T follicular helper cell (primary cell): ENCODE data around the gene NID2.

Experiments
- DNase-seq: peaks from one replicate; pipeline ENCODE4 v3.0.0-alpha.2; 2020; ENCODE audit warnings: low read depth

The NID2 gene

DNA sequence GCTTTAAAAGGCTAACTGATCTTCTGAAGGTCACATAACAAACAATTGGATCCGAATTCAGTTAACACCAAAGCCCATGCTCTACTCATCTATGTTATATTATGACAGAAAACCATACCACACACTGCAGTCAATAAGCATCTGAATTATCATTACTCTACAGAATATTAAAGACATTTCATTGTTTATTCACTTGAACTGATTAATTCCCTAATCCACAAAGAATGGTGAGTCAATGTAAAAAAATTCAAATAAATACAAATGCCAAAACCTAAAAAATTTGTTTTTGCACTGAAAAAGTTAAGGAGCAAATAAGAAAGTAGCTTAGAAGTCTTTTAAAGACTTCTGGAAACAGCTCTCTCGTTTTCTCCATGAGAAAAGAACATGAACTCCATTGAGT, 13.7 kb downstream of the NID2 start:
- no peak for DNase-seq

- no peak for DNase-seq
These were observed 14.2 kb downstream of the NID2 start for GRCh38 chr14:52054678-52055077.

DNA sequence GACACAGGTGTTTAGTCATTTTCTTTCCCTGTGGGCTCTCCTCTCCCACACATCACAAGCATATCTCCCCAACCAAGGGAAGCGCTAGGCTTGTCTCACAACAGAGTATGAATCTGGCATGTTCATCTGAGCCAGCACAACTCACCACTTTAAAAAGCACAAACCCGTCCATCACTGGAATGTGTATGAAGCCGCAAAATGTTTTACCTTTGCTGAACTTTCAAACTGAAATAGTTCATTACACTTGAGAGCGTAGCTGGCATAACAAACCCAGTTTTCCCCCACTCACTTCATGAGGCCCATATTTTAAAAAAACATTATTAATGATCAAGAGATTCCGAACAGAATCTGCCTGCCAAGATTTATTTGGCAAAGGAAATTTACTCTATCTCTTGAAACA, 15.8 kb downstream of the NID2 start:
- DNase-seq = no peak

DNA sequence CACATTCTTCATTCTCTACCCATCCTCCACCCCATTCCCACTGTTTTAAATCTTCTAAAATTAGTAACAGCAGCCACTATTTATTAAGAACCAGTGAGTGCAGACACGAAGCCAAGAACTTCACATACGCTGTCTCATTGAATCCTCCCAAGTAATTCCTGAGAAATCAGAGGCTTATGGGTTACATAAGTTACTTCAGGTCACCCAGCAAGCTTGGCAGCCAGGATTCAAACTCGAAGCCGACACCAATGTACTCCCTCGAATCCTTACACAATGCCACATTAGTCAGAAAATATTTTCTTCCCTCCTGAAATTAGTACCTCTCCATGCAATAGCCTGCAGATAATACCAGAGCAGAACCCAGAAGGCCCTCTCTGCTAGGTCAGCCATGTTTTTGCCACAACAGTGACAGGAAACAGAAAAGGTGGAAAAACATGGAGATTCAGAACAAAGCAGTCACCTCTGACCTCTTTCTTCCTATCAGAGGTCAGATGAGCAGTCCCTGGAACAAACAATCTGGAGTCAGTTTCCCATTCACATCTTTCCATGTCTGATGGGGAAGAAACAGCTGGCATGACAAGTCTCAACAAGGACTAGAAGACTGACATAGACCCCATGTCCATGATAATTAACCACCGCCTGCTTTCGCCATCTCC, 16.4 kb downstream of the NID2 start:
- no peak for DNase-seq

DNA sequence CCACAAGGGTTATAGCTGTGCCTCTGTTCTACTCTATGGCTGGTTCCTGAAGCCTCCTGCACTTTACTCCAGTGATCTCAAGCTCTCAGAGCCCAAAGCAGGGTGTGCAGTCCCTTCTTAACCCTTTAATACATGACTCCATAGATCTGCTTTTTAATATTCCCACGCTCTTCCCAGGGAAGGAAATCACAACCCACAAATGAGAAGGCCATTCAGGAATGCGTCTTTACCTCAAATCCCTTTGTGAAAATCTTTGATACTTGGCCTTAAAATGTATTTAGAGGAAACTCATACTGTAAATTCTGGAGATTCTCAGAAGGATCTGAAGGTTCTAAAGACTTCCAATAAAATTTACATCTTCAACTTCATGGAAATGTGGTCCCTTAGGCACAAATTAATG, 17.0 kb downstream of the NID2 start:
- DNase-seq = no peak

DNA sequence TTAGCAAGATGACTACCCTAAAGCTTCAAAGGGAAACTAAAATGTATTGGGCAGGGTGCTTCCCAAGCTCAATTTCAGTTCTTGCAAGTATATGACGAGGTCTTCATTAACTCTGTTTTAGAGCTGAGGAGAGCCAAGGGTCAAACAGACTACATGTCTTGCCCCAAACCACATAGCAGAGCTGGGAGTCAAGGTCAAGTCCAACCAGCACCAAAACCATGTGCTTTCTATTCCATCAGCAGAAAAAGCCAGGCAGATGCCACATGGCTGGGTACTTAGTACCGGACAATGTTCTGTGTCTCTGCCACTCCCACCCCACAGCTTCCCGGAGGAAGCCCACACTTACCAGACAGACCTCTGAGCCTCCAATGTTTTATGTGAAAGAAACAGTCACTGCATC, 17.6 kb downstream of the NID2 start:
- no peak for DNase-seq

DNA sequence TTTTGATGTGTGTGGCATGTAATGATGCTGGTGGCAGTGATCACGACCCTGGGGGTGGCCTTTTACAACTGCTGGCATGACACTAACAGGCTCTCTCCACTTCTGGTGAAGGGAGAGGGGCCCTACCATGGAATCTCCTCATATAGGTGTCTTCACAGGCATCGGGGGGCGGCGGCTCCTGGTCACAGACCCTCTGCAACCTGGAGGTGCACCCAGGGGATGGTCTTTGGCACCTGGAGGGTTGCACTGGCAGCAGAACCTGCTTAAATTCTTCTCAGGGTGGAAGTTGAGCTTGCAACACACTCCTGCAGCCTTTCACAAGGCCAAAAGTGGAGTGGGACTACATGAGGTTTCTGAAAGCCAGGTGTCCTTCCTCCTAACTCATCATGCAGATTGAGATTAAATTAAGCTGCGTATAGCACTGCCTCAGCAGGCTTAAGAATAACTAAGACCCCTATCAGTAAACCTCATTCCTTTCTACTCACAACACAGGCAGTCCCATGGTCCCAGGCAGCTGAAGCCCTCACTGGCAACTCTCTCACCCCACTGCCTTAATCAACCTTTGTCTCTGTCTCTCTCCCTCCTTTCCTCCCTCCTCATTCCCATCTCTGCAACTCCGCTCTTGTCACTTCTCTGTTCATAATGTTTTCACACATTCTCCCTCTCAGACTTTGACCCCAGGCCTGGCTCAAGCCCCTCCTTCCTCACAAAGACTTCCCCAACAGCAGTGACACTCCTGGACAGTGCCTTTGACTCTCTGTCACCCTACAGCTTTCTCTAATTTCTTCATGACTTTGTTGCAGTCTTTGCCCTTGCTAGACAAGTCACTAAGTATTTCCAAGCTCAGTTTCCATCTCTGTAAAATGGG, 18.9 kb downstream of the NID2 start:
- no peak for DNase-seq

- DNase-seq = no peak
These were observed 19.6 kb downstream of the NID2 start for GRCh38 chr14:52049271-52049670.

DNA sequence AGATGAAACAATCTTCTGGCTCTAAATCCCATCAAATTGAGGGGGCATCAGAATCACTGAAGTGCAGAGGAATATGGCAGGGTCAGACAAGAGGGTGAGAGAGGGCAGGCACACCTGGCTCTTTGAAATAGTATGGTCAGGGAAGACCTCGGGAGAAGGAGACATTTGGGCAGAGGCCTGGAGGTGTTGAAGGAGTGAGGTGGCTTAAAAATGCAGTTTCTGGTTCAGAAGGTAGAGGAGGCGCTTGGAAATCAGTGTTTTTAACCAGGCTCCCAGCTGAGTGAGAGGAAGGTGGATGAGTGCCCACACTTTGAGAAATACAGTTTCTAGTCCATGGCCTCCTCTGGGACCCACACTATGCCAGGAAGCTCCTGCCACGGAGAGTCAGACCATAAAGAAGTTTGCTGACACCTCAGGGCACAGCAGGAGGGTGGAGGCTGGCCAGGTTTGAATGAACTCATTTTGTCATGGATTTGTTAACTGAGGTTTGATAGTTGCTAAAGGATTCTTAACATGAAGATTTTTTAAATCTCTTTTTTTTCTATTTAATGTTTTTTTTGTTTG, 20.1 kb downstream of the NID2 start:
- no peak for DNase-seq

DNA sequence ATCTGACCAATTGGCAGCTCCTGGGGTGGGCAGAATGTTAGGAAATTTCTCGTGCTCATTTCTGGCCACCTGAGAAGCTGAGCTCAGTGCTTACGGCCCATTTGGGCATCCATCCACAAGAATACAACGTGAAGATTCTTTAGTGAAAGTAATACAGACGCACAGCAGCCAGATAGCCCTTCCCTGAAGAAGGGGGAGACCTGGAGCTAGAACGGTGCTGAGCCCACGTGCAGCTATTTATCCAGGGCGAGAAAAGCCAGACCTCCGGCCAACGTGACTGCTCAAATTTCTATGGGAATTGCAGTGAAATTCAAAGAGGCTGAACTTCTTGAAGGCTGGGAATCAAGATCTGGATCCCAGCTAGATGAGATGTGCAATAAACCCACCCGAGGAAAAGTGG, 20.7 kb downstream of the NID2 start:
- DNase-seq = no peak

GRCh38 chr14:52046376-52046917, 22.4 kb downstream of the NID2 start:
- DNase-seq = no peak

DNA sequence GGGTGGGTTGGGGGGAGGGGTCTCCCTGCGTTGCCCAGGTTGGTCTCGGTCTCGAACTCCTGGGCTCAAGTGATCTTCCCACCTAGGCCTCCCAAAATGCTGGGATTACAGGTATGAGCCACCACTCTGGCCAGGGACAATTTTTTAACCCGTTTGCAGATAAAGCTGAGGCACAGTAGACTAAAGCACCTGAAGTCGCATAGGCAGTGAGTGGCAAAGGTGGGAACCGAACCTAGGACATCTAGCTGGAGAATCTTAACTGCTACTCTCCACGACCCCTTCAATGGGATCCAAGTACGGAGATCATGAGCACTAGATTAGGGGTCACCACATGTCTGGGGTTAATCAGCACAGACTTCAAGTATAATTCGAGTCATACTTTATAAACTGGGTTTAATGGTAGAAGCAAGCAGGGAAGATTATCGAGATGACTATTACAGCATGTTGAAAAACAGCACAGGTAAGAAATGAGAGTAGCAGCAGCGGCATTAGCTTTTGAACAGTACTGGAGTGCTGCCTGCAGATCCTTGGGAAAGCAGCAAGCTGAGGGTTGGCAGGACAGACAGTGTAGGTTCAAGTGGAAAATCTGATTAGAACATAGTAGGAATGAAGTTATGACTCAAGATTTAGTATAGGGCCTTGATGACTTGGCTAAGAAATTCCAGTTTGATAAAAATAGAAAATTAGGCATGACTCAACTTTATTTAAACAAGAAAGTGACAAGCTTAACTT, 23.9 kb downstream of the NID2 start:
- no peak for DNase-seq

- peak; percentile 14 for DNase-seq
These were observed 25.2 kb downstream of the NID2 start for GRCh38 chr14:52043690-52044089.

DNA sequence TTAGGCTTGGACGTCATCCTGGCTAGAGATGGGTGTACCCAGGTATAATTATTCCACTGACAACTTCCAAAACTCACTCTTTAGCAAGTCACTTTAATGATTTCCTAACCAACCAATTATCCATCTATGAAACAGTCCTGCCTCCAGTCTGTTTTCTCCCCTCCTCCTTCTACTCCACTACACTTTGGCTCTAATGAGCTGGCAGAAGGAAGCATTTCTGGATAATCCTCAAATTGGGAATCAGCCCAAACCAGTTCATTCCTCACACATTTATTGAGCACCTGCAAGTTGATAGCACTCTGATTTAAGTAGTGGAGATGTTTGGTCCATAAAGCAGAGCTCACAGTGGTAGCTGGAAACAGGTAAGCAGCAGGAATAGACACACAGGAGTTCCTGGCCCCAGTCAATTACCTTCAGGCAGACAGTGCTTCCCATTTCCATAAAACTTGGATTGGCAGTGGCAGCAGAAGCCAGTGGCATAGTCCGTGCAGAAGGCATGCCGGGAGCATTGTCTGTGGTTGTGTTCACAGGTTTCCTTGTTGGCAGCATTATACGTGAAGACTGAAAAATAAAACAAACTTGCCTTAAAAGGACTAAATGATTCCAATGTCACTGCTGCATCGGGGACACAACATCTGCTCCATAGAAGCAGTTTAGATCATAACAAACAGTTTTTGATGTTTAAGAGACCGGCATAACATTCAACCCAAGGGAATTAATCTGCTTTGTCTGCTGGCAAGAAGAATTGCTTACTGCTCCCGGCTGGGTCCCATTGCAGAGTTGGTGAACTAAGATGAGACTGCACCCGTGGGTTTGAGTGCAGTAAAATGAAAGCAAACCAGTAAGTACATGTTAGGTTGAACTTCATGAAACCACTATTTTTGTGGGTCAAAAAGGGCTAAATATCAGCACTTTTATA, 26.2 kb downstream of the NID2 start:
- DNase-seq = no peak

DNA sequence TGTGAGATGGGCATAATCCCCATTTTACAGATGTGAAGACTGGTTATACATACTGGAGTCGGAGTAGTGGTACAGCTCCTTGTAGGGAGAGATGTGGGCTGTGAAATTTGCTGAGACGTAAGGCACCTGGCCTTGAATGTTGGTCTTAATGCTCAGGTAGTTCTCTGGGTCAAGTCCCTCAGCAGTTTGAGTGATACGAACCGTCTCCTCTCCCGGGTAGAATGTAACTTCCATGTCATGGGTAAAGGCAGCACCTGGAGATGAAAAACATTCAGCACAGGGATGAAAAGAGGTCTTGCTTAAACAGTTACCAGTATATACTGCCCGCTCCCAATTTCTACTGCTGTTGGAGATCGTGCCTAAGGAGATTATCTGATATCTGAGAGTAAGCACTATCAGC, 28.3 kb downstream of the NID2 start:
- no peak for DNase-seq

GRCh38 chr14:52039124-52039815, 29.6 kb downstream of the NID2 start:
- no peak for DNase-seq

DNA sequence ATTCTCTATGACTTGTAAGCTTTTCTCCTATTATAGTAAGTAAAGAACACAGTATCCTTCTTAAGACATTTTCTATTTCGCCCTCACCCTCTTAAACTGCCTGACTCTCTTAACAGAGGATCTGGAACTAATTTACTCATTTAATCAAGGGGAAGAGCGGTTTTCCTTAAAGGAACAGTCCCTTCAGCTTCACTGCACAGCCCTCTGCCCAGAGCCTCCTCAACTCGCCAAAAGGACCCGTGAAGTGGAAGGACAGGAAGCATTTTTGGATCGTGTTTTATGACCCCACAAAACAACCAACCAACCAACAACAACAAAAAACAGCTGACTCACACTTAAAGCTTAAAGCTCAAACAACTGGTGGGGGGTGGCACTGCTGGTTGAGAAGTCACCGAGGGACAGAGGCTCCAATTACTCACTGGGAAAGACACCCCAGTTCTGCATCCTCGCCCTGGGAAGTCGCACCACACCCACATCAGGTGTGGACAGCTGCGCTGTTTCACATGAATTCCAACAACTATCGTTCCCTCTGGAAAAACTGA, 35.7 kb downstream of the NID2 start:
- DNase-seq = no peak

- no peak for DNase-seq
These were observed 36.6 kb downstream of the NID2 start for GRCh38 chr14:52032204-52032801.

GRCh38 chr14:52031781-52032180, 37.1 kb downstream of the NID2 start:
- DNase-seq = no peak

DNA sequence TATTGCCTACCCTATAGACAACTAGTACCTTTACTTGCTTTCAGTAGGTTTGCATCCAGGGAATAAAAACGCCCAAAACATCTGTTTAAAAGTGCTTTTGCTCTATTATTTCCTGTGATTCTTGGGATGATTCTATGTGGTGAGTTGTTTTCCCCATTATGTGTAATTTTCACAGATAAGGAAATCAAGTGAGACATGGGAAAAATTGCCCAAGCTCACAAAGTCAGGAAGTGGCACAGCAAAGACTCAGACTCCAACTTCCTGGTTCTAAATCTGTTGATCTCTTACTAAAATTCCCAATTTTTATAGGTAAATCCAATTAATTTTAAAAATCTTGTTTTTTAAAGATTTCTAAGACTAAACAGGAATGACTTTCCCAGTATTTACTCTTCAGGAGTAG, 39.0 kb downstream of the NID2 start:
- DNase-seq = no peak
